GM23248 (cell line): Measurements from ENCODE around the gene LRGUK. TPM values are rescaled to one million over a fixed set of nuclear protein-coding genes. Genes with fewer than 3 reads are reported as not detected.
A peak's percentile ranks its signal among the peaks of the same experiment; 100 is the strongest.

Source experiments
- DNase-seq: peaks from one replicate; pipeline ENCODE4 v3.0.0-alpha.2; 2015
- H2AFZ ChIP-seq: fragments of 200-600 bp; sonication (generic); 2 replicates; pipeline ENCODE4 v1.6.1; 2016; ENCODE audit warnings: antibody characterized with exemption
- H3F3A ChIP-seq: fragments of 200-600 bp; sonication (generic); 2 replicates; pipeline ENCODE4 v1.6.1; 2016; ENCODE audit warnings: mild to moderate bottlenecking, antibody characterized with exemption, mixed run types; ENCODE audit not compliant: insufficient read depth
- H3K27ac ChIP-seq: fragments of 200-600 bp; sonication (generic); 2 replicates; pipeline ENCODE4 v1.5.1; 2016; ENCODE audit warnings: mild to moderate bottlenecking
- H3K27me3 ChIP-seq: fragments of 200-600 bp; sonication (generic); replicated peaks from 2 replicates; pipeline ENCODE4 v1.6.1; 2016; ENCODE audit warnings: mild to moderate bottlenecking; ENCODE audit not compliant: insufficient read depth
- H3K36me3 ChIP-seq: fragments of 200-600 bp; sonication (generic); 2 replicates; pipeline ENCODE4 v1.6.1; 2016; ENCODE audit warnings: low read depth, mild to moderate bottlenecking
- H3K4me1 ChIP-seq: fragments of 200-600 bp; sonication (generic); 2 replicates; pipeline ENCODE4 v1.6.1; 2016; ENCODE audit warnings: mild to moderate bottlenecking; ENCODE audit not compliant: insufficient read depth
- H3K4me2 ChIP-seq: fragments of 200-600 bp; sonication (generic); one replicate; pipeline ENCODE4 v1.6.1; 2016; ENCODE audit warnings: mild to moderate bottlenecking; ENCODE audit not compliant: unreplicated experiment
- H3K4me3 ChIP-seq: fragments of 200-600 bp; sonication (generic); 2 replicates; pipeline ENCODE4 v1.5.1; 2016; ENCODE audit warnings: mild to moderate bottlenecking
- H3K79me2 ChIP-seq: fragments of 200-600 bp; sonication (generic); 2 replicates; pipeline ENCODE4 v1.6.1; 2016; ENCODE audit warnings: mild to moderate bottlenecking; ENCODE audit not compliant: insufficient read depth
- H3K9ac ChIP-seq: fragments of 200-600 bp; sonication (generic); 2 replicates; pipeline ENCODE4 v1.6.1; 2016; ENCODE audit warnings: mild to moderate bottlenecking
- H3K9me2 ChIP-seq: fragments of 200-600 bp; sonication (generic); 2 replicates; pipeline ENCODE4 v1.6.1; 2016; ENCODE audit warnings: mixed run types, mild to moderate bottlenecking, moderate library complexity; ENCODE audit not compliant: insufficient read depth
- H3K9me3 ChIP-seq: fragments of 200-600 bp; sonication (generic); one replicate; pipeline ENCODE4 v1.6.1; 2017; ENCODE audit warnings: low read depth
- H4K20me1 ChIP-seq: fragments of 200-600 bp; sonication (generic); 2 replicates; pipeline ENCODE4 v1.6.0; 2016; ENCODE audit not compliant: insufficient read depth
- EZH2 ChIP-seq: fragments of 200-600 bp; sonication (generic); IDR thresholded peaks from 2 replicates; pipeline ENCODE4 v1.6.1; 2018; ENCODE audit warnings: antibody characterized with exemption, mild to moderate bottlenecking; ENCODE audit not compliant: insufficient read depth, poor library complexity, severe bottlenecking
- EZH2phosphoT487 ChIP-seq: fragments of 200-600 bp; sonication (generic); IDR thresholded peaks from 2 replicates; pipeline ENCODE4 v1.6.1; 2018; ENCODE audit warnings: antibody characterized with exemption, moderate library complexity, mild to moderate bottlenecking, low read depth; ENCODE audit not compliant: insufficient read depth
- WGBS, 2 experiments: methylation state at CpG; one replicate each; pipeline ENCODE4 v1.1.6; 2015 to 2017; ENCODE audit warnings: low lambda C conversion rate in 2 of 2, low coverage in 1 of 2; ENCODE audit errors: missing lambda C conversion rate in 2 of 2; 5-methylcytosine and 5-hydroxymethylcytosine counted together
- in situ Hi-C: fragments of 300-500 bp; cut with MboI; formaldehyde crosslinking; loops from 2 replicates; pipeline ENCODE4 v1.15.0; 2020
- polyA plus RNA-seq: library from polyadenylated mRNA; unstranded; fragments of >200 nt; fragmentation: Nextera tagmentation; extraction: Ambion mirVana; gene quantifications from 2 replicates; pipeline ENCODE4 v1.2.1, GENCODE V29; 2016
- total RNA-seq: library from RNA; depleted of rRNA; stranded (reverse); fragments of >200 nt; shearing (Covaris generic); gene quantifications from 2 replicates; pipeline ENCODE4 v1.2.3, GENCODE V29; 2014

Gene LRGUK
- total and polyA plus RNA-seq, 2 experiments from 2014 or later, result 0.11 TPM; not detected in 1

DNA sequence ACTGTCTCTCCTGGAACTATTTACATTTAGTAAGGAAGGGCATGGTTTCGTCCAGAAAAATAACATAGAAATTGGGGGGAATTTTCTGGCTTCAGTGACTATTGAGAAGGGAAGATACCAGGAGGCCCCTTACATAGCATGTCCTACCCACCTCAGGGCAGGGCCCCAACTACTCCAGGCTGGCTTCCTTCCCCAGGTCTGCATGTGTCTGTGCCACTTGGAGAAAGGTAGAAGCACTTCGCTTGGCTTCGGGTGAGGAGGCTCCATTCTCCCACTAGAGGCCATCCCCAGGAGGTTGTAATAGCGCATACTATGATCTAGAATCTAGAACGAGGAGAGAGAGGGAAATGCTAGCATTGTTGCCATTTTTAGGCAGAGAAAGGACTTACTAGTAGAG is 14.7 kb downstream of the LRGUK start:
- Histone ChIP-seq H3K9me3 (no peaks in the 10 kb centered on the region), H2AFZ (no peak overlapping the region), H3K9ac (no peak overlapping the region), H3K27me3 (no peaks in the 10 kb centered on the region; the same call in 1 of the 2 replicates), H3K79me2 (no peaks in the 10 kb centered on the region), H3K4me3 (no peak overlapping the region), H3K4me1 (no peaks in the 10 kb centered on the region), H3F3A (no peaks in the 10 kb centered on the region), H3K27ac (no peak overlapping the region), H3K4me2 (no peak overlapping the region), H3K36me3 (no peaks in the 10 kb centered on the region), H3K9me2 (no peaks in the 10 kb centered on the region), H4K20me1 (no peaks in the 10 kb centered on the region)
- no peak for DNase-seq
- in situ Hi-C loops, result loop anchor here (25.0 kb wide), 1 partner anchor 270 kb away; no protein-coding TSS in a partner anchor
- WGBS, 2 experiments, result 40 to 44% methylated on average over 5 of the region's 5 CpGs
- TF ChIP-seq EZH2phosphoT487, result no peak
- no peak for TF ChIP-seq EZH2

DNA sequence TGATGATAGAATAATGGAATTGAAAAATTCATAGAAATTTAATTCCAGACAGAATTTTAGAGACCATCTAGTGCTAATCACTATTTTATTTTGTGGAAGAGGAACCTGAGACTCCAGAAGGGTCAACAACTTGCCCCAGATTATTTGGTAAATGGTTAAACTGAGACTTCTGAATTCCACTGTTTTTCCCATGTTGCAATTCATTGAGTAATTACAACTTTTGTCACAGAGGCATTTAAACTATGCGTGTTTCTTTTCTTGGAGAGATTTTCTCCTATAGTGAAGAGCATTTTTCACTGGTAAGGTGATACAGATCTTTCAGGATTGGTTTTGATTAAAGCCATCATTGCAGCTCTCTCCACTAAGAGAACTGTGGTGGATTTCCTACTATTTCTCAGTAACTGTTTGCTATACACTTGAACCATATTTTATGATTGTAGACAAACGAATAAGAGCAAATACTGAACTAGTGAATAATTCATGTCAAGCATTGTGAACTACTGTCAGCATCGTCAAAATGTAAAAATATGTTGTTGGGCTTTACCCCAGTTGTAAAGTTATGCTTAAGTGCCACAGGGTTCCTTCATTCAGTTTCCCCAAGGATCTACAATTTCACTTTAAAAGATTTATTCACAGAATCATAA is 26.5 kb downstream of the LRGUK start:
- H3K9me3 ChIP-seq, result no peaks in the 10 kb centered on the region
- WGBS, 2 experiments, result 40 to 56% methylated on average over 3 of the region's 3 CpGs
- TF ChIP-seq EZH2, result no peak
- no peak for TF ChIP-seq EZH2phosphoT487
- H3K79me2 ChIP-seq, result no peaks in the 10 kb centered on the region
- H3K9ac ChIP-seq, result no peak overlapping the region
- no peaks in the 10 kb centered on the region for H4K20me1 ChIP-seq
- no peaks in the 10 kb centered on the region for H3K27me3 ChIP-seq
- no peak overlapping the region for H3K4me3 ChIP-seq
- H2AFZ ChIP-seq, result no peak overlapping the region
- no peak overlapping the region for H3K4me2 ChIP-seq
- H3K9me2 ChIP-seq, result no peaks in the 10 kb centered on the region
- H3K27ac ChIP-seq, result no peak overlapping the region
- in situ Hi-C loops, result no loop called here
- H3F3A ChIP-seq, result no peaks in the 10 kb centered on the region
- DNase-seq, result peak; percentile 12
- H3K36me3 ChIP-seq, result no peaks in the 10 kb centered on the region
- H3K4me1 ChIP-seq, result no peaks in the 10 kb centered on the region

- H3K79me2 ChIP-seq, result no peaks in the 10 kb centered on the region
- H3K36me3 ChIP-seq, result no peaks in the 10 kb centered on the region
- 74 to 84% methylated on average over 2 of the region's 2 CpGs for WGBS, 2 experiments
- no peak overlapping the region for H3K4me3 ChIP-seq
- no peaks in the 10 kb centered on the region for H3F3A ChIP-seq
- no peaks in the 10 kb centered on the region for H3K9me3 ChIP-seq
- peak; percentile 26 for DNase-seq
- no peaks in the 10 kb centered on the region for H3K4me1 ChIP-seq
- H2AFZ ChIP-seq, result no peak overlapping the region
- H3K9me2 ChIP-seq, result no peaks in the 10 kb centered on the region
- no peaks in the 10 kb centered on the region for H4K20me1 ChIP-seq
- no peak for TF ChIP-seq EZH2phosphoT487
- no peak for TF ChIP-seq EZH2
- no peak overlapping the region for H3K4me2 ChIP-seq
- H3K27me3 ChIP-seq, result no peaks in the 10 kb centered on the region
- no peak overlapping the region for H3K9ac ChIP-seq
- in situ Hi-C loops, result no loop called here
- H3K27ac ChIP-seq, result no peak overlapping the region
Measured at GRCh38 chr7:134154581-134155130, 27.5 kb downstream of the LRGUK start.

DNA sequence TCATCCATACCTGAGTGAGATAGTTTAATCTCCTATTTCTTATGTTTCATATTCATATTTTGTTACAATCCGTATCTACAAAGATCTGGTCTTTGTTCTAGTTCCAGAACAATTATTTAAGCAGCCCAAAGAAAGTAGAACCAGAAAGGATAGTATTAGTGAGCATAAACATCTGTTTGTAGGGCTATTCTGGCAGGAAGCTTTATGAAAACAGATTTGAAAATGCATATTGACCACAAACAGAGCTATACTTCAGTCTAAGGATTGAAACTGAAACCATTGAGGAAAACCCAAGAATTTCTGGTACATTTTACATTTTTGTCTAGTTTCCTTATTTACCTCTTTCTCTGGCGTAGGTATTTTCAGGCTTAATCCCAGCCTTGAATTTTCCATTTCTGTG is 28.1 kb downstream of the LRGUK start:
- Histone ChIP-seq H3K27me3 (no peaks in the 10 kb centered on the region), H3F3A (no peaks in the 10 kb centered on the region), H3K36me3 (no peaks in the 10 kb centered on the region), H3K9ac (no peak overlapping the region), H4K20me1 (no peaks in the 10 kb centered on the region), H3K4me3 (no peak overlapping the region), H3K79me2 (no peaks in the 10 kb centered on the region), H3K9me3 (no peaks in the 10 kb centered on the region), H3K27ac (no peak overlapping the region), H2AFZ (no peak overlapping the region), H3K4me1 (no peaks in the 10 kb centered on the region), H3K9me2 (no peaks in the 10 kb centered on the region), H3K4me2 (no peak overlapping the region)
- in situ Hi-C loops, result no loop called here
- DNase-seq, result no peak
- no peak for TF ChIP-seq EZH2
- TF ChIP-seq EZH2phosphoT487, result no peak
- 36 to 47% methylated on average over 2 of the region's 2 CpGs for WGBS, 2 experiments
